ENCODE results near the gene IVD.

IVD gene

DNA sequence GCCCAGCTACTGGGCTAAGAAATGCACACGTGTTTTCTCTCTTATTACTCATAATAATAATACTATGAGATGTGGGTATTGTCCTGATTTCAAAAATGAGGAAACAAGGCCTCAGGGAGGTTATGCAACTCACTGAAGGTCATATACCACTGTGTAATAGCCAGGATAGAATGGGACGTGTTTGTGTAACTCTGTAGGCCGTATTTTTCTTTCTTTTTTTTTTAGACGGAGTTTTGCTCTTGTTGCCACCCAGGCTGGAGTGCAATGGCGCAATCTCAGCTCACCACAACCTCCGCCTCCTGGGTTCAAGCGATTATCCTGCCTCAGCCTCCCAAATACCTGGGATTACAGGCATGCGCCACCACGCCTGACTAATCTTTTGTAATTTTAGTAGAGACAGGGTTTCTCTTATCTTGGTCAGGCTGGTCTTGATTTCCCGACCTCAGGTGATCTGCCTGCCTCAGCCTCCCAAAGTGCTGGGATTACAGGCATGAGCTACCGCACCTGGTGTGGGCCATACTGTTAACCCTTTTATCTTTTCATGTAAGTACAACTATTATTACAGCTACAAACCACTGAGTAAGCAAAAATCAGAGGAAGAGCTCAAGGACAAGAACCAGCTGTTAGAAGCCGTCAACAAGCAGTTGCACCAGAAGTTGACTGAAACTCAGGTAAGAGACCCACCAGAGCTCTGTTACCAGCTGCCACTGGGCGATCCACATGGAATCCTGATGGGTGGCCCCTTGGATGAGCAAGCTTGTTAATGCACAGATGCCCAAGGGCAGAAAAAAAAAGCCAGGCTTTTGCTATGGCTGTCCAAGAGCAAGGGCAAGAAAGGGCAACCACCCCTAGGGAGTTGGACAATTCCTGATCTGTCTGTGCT, 16.4 kb upstream of the IVD start:
- peaks cover 98% of the 10 kb centered on the region for H3K36me3 ChIP-seq

GRCh38 chr15:40389824-40390595, 15.6 kb upstream of the IVD start:
- Histone ChIP-seq H3K4me3 (ENCODE audit: low read depth, low read length) (no peak overlapping the region), H3K9me3 (ENCODE audit: severe bottlenecking) (no peaks in the 10 kb centered on the region), H3K27ac (no peak overlapping the region), H3K36me3 (peaks cover 93% of the 10 kb centered on the region), H3K27me3 (ENCODE audit: insufficient read depth, low read depth, severe bottlenecking) (no peaks in the 10 kb centered on the region)
- DNase-seq = no peak
- TF ChIP-seq CTCF (IDR thresholded peaks at IDR 0.05; ENCODE audit: low read depth, low read length) = no peak

More for the DNA sequence above, 16.4 kb upstream of the IVD start:
- no peak overlapping the region for H3K4me3 ChIP-seq (ENCODE audit: low read depth, low read length)
- H3K27ac ChIP-seq = no peak overlapping the region
- no peak for DNase-seq
- H3K27me3 ChIP-seq (ENCODE audit: insufficient read depth, low read depth, severe bottlenecking) = no peaks in the 10 kb centered on the region
- no peaks in the 10 kb centered on the region for H3K9me3 ChIP-seq (ENCODE audit: severe bottlenecking)
- TF ChIP-seq CTCF (IDR thresholded peaks at IDR 0.05; ENCODE audit: low read depth, low read length) = no peak

DNA sequence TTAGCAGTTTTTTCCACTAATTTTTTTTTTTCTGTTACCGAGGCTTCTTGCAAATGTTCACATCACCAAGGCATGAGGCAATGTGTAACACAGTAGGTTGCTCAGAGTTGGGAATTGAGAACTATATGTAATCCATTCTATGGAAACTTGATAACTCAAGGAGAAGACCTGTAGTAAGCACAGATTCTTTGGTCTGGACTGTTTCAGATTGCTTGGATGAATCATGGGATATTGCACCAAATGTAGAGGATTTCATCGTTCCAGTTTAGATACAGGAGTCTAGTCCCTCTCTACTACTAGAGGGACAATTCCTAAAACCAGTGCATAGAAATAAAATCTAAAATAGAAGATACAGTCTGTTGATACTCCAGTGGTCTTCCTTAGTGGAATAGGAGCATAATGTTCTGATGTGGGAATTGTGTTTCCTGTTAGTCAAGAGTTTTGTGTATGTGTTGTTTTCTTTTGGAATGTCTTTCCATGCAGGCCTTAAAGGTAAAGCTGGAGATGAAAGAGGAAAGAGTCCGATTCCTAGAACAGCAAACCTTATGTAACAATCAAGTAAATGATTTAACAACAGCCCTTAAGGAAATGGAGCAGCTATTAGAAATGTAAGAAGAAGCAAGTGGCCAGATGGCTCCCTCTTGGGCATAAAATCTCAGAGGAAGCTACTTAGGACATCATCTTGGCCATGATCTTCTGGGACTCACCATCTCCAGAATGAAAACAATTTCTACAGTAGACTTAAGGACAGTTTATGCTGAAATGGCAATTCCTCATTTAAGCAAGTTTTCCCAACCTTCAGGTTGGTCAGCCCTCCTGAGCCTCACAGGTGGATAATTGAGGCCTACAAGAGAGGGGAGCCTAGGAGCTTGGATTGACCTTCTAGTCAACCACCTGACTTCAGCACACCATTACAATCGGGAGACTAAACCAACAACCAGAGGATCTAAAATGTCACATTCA, 12.3 kb upstream of the IVD start:
- H3K27ac ChIP-seq = no peak overlapping the region
- DNase-seq = no peak
- no peaks in the 10 kb centered on the region for H3K27me3 ChIP-seq (ENCODE audit: insufficient read depth, low read depth, severe bottlenecking)
- no peaks in the 10 kb centered on the region for H3K9me3 ChIP-seq (ENCODE audit: severe bottlenecking)
- peaks cover 65% of the 10 kb centered on the region for H3K36me3 ChIP-seq
- no peak overlapping the region for H3K4me3 ChIP-seq (ENCODE audit: low read depth, low read length)
- TF ChIP-seq CTCF (IDR thresholded peaks at IDR 0.05; ENCODE audit: low read depth, low read length) = no peak

GRCh38 chr15:40397688-40398412, 7.7 kb upstream of the IVD start:
- no peak overlapping the region for H3K27ac ChIP-seq
- no peak for TF ChIP-seq CTCF (IDR thresholded peaks at IDR 0.05; ENCODE audit: low read depth, low read length)

GRCh38 chr15:40398413-40398873, 7.2 kb upstream of the IVD start:
- DNase-seq = no peak
- Histone ChIP-seq H3K27ac (no peak overlapping the region), H3K9me3 (ENCODE audit: severe bottlenecking) (no peaks in the 10 kb centered on the region), H3K36me3 (peaks cover 13% of the 10 kb centered on the region), H3K4me3 (ENCODE audit: low read depth, low read length) (no peak overlapping the region), H3K27me3 (ENCODE audit: insufficient read depth, low read depth, severe bottlenecking) (no peaks in the 10 kb centered on the region)
- no peak for TF ChIP-seq CTCF (IDR thresholded peaks at IDR 0.05; ENCODE audit: low read depth, low read length)

More at GRCh38 chr15:40397688-40398412, 7.7 kb upstream of the IVD start:
- Histone ChIP-seq H3K27me3 (ENCODE audit: insufficient read depth, low read depth, severe bottlenecking) (no peaks in the 10 kb centered on the region), H3K9me3 (ENCODE audit: severe bottlenecking) (no peaks in the 10 kb centered on the region), H3K4me3 (ENCODE audit: low read depth, low read length) (no peak overlapping the region), H3K36me3 (peaks cover 19% of the 10 kb centered on the region)
- no peak for DNase-seq

All from WERI-Rb-1 (cell line).